ENCODE measurements around the gene DMD.

Gene DMD

DNA sequence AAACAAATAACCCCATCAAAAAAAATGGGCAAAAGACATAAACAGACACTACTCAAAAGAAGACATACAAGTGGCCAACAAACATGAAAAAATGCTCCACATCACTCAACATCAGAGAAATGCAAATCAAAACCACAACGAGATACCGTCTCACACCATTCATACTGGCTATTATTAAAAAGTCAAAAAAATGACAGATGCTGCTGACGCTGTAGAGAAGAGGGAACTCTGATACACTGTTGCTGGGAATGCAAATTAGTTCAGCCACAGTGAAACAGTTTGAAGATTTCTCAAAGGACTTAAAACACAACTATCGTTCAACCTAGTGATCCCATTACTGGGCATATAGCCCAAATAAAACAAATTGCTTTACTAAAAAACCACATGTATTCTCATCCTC lies 1468.3 kb downstream of the DMD start:
- H3K4me3 ChIP-seq (ENCODE audit: control insufficient read depth, low read depth, low read length) = no peak overlapping the region
- DNase-seq (ENCODE audit: low read depth) = no peak
- TF ChIP-seq, protein P1, sequence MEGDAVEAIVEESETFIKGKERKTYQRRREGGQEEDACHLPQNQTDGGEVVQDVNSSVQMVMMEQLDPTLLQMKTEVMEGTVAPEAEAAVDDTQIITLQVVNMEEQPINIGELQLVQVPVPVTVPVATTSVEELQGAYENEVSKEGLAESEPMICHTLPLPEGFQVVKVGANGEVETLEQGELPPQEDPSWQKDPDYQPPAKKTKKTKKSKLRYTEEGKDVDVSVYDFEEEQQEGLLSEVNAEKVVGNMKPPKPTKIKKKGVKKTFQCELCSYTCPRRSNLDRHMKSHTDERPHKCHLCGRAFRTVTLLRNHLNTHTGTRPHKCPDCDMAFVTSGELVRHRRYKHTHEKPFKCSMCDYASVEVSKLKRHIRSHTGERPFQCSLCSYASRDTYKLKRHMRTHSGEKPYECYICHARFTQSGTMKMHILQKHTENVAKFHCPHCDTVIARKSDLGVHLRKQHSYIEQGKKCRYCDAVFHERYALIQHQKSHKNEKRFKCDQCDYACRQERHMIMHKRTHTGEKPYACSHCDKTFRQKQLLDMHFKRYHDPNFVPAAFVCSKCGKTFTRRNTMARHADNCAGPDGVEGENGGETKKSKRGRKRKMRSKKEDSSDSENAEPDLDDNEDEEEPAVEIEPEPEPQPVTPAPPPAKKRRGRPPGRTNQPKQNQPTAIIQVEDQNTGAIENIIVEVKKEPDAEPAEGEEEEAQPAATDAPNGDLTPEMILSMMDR (conservative IDR thresholded peaks at IDR 0.05; ENCODE audit: control insufficient read depth, insufficient read depth, low read depth, low read length) = no peak

DNA sequence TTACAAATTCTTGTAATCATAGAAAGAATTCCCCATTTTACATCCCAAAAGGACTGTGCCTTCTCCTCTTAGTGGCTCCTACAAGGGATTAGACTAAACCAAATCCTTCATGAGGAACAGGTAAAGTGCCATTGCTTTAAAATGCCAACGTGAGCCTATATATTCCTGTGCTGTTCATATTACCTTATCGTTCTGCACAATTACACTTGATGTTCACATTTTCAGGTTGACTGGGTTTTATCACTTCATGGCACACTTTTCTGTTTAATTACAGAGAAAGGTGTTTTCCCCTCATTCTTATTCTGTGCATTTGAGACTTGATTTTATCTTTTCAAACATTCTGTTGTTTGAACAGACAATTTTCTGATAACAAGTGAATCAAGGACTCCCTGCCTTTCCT lies 1493.9 kb downstream of the DMD start:
- TF ChIP-seq, protein P1 (conservative IDR thresholded peaks at IDR 0.05; ENCODE audit: control insufficient read depth, insufficient read depth, low read depth, low read length) = no peak
- H3K4me3 ChIP-seq (ENCODE audit: control insufficient read depth, low read depth, low read length) = no peak overlapping the region
- no peak for DNase-seq (ENCODE audit: low read depth)

DNA sequence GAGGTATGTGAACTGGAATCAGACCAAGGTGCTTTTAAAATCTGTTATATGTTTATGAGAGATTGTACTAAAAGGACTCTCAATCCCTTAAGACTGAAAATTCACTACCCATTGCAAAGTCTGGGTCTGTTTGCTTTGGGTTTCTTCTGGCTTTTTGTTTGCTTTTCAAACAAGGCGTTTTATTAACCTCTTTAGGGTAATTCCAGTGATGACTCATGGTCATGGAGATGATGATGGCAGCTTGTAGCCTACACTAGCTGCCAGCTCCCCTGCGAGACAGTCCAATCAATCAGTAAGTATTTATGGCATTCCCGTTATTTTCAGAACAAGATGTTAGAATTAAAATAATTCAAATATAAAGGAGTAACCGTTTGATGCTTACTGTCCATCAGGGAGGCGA lies 1495.7 kb downstream of the DMD start:
- TF ChIP-seq, protein P1 (conservative IDR thresholded peaks at IDR 0.05; ENCODE audit: control insufficient read depth, insufficient read depth, low read depth, low read length) = no peak
- DNase-seq (ENCODE audit: low read depth) = no peak
- no peak overlapping the region for H3K4me3 ChIP-seq (ENCODE audit: control insufficient read depth, low read depth, low read length)

DNA sequence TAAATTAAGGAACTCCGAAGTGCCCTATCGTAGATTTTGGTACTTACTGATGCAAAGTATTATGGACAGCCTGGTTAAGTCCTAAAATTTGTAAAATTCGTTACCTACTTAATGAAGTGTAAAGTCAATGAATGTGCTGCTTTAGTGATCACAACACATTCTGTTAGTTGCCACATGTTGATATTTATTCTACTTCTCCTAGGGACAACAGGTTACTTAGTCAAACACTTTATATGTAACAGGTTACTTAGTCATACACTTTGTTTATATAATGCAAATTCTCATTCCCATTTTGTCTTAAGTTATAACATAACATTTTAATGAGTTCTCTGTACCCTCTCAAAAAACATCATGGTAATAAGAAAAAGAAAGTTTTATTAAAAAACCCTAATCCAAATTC lies 1496.6 kb downstream of the DMD start:
- no peak overlapping the region for H3K4me3 ChIP-seq (ENCODE audit: control insufficient read depth, low read depth, low read length)
- TF ChIP-seq, protein P1 (conservative IDR thresholded peaks at IDR 0.05; ENCODE audit: control insufficient read depth, insufficient read depth, low read depth, low read length) = no peak
- DNase-seq (ENCODE audit: low read depth) = no peak

DNA sequence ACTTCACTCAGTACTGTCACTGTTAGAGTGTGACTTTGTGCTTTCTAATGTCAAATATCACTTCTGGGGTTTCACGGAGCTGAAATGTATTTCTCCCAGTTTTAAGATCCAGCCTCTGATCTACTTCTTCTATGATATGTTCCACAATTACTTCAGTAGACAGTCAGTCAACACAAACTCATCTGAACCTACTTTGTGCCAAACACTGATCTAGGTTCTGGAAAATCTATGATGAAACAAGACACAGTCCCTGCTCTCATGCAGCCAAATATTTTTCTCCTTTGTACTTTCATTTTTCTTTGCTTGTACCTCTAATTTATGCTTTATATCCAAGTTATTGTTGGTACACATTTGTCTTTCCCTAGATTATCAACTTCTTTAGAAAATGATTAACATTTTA lies 1498.2 kb downstream of the DMD start:
- H3K4me3 ChIP-seq (ENCODE audit: control insufficient read depth, low read depth, low read length) = no peak overlapping the region
- DNase-seq (ENCODE audit: low read depth) = no peak
- TF ChIP-seq, protein P1 (conservative IDR thresholded peaks at IDR 0.05; ENCODE audit: control insufficient read depth, insufficient read depth, low read depth, low read length) = no peak

DNA sequence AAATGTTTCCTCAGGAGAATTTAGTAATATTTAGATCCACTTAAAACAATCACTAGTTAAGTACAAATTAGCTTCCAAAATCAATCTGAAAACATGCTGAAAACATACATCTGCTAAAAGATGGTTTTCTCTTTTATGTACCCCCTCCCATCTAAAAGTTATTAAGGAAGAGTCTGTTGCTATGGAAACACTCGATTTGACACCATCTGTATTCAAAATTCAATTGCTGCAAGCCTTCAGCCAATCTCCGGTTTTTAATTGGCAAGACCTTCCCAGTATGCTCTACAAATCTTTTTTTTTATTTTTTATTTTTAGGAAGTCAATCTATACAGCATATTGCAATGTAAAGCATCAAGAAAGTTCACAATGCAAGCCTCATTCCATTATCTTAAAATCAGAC lies 1500.2 kb downstream of the DMD start:
- H3K4me3 ChIP-seq (ENCODE audit: control insufficient read depth, low read depth, low read length) = no peak overlapping the region
- DNase-seq (ENCODE audit: low read depth) = no peak
- TF ChIP-seq, protein P1 (conservative IDR thresholded peaks at IDR 0.05; ENCODE audit: control insufficient read depth, insufficient read depth, low read depth, low read length) = no peak

DNA sequence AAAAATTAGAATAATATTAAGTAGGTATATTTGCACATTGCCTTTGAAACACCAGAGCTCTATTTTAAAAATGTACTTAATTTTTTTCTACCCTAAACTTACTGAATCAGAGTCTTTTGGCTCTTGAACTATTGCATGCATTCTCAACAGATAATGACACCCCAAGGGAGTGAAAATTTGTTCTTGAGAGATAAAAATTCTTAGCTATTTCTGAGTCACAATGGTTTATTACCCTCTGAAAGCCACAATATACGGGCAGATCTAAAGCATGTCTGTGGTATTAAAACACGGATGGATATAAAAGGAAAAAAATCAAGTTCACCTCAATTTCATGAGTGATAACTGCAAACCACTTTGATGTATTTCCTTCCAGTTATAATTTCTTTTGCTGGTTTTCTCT lies 1503.2 kb downstream of the DMD start:
- TF ChIP-seq, protein P1 (conservative IDR thresholded peaks at IDR 0.05; ENCODE audit: control insufficient read depth, insufficient read depth, low read depth, low read length) = no peak
- DNase-seq (ENCODE audit: low read depth) = peak; percentile 3
- no peak overlapping the region for H3K4me3 ChIP-seq (ENCODE audit: control insufficient read depth, low read depth, low read length)

Data from fibroblast of mammary gland (primary cell).